OCI-LY3 (cell line): ENCODE results near the gene ZFP69B.

Source experiments
- H2AFZ ChIP-seq: fragments of 200-600, 300-600 bp; shearing (Covaris generic); 2 replicates; pipeline ENCODE4 v1.6.0; 2014; ENCODE audit warnings: antibody characterized with exemption, low read depth, low read length
- H3K27ac ChIP-seq: fragments of 200-600, 300-600 bp; sonication (generic); 2 replicates; pipeline ENCODE4 v1.5.1; 2014; ENCODE audit warnings: mild to moderate bottlenecking, low read length, moderate library complexity, mixed read lengths
- H3K27me3 ChIP-seq: fragments of 200-600, 300-600 bp; sonication (generic); 2 replicates; pipeline ENCODE4 v1.6.1; 2014; ENCODE audit warnings: low read depth, low read length, mixed read lengths
- H3K36me3 ChIP-seq: fragments of 200-600, 300-600 bp; sonication (generic); replicated peaks from 2 replicates; pipeline ENCODE3; 2014; ENCODE audit warnings: low read depth, low read length, mixed read lengths
- H3K4me1 ChIP-seq: fragments of 300-600, 200-600 bp; sonication (generic); 2 replicates; pipeline ENCODE4 v1.6.1; 2014; ENCODE audit warnings: low read length, mixed read lengths
- H3K4me2 ChIP-seq: fragments of 200-600, 300-600 bp; sonication (generic); 2 replicates; pipeline ENCODE4 v1.6.1; 2014; ENCODE audit warnings: low read length, mixed read lengths
- H3K4me3 ChIP-seq: fragments of 300-600, 200-600 bp; sonication (generic); 2 replicates; pipeline ENCODE4 v1.5.1; 2014; ENCODE audit warnings: antibody characterized with exemption, mild to moderate bottlenecking, low read length, moderate library complexity
- H3K79me2 ChIP-seq: fragments of 300-600, 200-600 bp; shearing (Covaris generic); 2 replicates; pipeline ENCODE4 v1.6.1; 2014; ENCODE audit warnings: mild to moderate bottlenecking, low read length, mixed read lengths
- H3K9ac ChIP-seq: fragments of 300-600, 200-600 bp; shearing (Covaris generic); 2 replicates; pipeline ENCODE4 v1.6.0; 2014; ENCODE audit warnings: mild to moderate bottlenecking, low read length, moderate library complexity
- H3K9me3 ChIP-seq: fragments of 200-600, 300-600 bp; shearing (Covaris generic); 2 replicates; pipeline ENCODE4 v1.6.1; 2014; ENCODE audit warnings: low read length, mixed read lengths; ENCODE audit not compliant: insufficient read depth
- H4K20me1 ChIP-seq: fragments of 200-600, 300-600 bp; sonication (generic); 2 replicates; pipeline ENCODE4 v1.6.1; 2016; ENCODE audit warnings: low read length, mixed read lengths; ENCODE audit not compliant: insufficient read depth
- CTCF ChIP-seq: fragments of 200-600, 300-600 bp; sonication (generic); IDR thresholded peaks from 2 replicates; pipeline ENCODE4 v1.5.1; 2014; ENCODE audit warnings: antibody characterized with exemption, low read length, low read depth
- EZH2phosphoT487 ChIP-seq: fragments of 200-600 bp; shearing (Covaris generic); IDR thresholded peaks from 2 replicates; pipeline ENCODE4 v1.6.1; 2018; ENCODE audit warnings: antibody characterized with exemption, mixed run types, low read depth

The ZFP69B gene

GRCh38 chr1:40451238-40451585, 936 bp downstream of the ZFP69B start:
- H3K27ac ChIP-seq = no peak overlapping the region
- H3K4me2 ChIP-seq = no peak overlapping the region
- peaks cover 32% of the 10 kb centered on the region for H3K36me3 ChIP-seq
- H3K4me1 ChIP-seq = no peaks in the 10 kb centered on the region
- no peaks in the 10 kb centered on the region for H3K79me2 ChIP-seq
- no peak overlapping the region for H3K9ac ChIP-seq
- peaks cover 12% of the 10 kb centered on the region; the same call in 1 of the 2 replicates for H3K9me3 ChIP-seq
- H2AFZ ChIP-seq = no peak overlapping the region
- H4K20me1 ChIP-seq = no peaks in the 10 kb centered on the region
- TF ChIP-seq CTCF (no peak), EZH2phosphoT487 (no peak)
- no peak overlapping the region for H3K4me3 ChIP-seq
- no peaks in the 10 kb centered on the region for H3K27me3 ChIP-seq

DNA sequence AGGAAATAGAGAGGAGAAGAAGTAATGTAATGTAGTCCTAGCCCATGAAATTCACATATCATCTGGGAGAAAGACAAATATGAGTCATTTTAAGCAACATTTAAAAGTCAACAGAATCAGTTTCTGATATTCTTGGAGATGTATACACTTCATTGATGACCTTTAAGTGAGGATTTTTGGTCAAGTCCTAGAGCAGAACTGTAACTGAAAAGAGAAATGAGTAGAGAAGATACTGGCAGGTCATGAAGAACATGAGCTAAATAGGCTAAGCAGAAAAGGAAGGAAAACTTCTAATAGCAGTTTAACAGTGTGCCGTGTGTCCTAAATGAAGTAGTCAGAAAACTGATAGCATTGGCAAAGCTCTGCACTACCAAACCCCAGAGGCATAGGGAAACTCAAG, 4.6 kb downstream of the ZFP69B start:
- H3K4me1 ChIP-seq = no peaks in the 10 kb centered on the region
- H3K27ac ChIP-seq = no peak overlapping the region
- no peaks in the 10 kb centered on the region for H3K27me3 ChIP-seq
- H3K4me3 ChIP-seq = no peak overlapping the region
- no peak for TF ChIP-seq CTCF
- TF ChIP-seq EZH2phosphoT487 = no peak
- no peak overlapping the region for H2AFZ ChIP-seq
- no peak overlapping the region for H3K4me2 ChIP-seq
- H3K9ac ChIP-seq = no peak overlapping the region
- peaks cover 50% of the 10 kb centered on the region for H3K36me3 ChIP-seq
- no peaks in the 10 kb centered on the region for H3K79me2 ChIP-seq
- H3K9me3 ChIP-seq = peaks cover 31% of the 10 kb centered on the region; the same call in 1 of the 2 replicates
- no peaks in the 10 kb centered on the region for H4K20me1 ChIP-seq

DNA sequence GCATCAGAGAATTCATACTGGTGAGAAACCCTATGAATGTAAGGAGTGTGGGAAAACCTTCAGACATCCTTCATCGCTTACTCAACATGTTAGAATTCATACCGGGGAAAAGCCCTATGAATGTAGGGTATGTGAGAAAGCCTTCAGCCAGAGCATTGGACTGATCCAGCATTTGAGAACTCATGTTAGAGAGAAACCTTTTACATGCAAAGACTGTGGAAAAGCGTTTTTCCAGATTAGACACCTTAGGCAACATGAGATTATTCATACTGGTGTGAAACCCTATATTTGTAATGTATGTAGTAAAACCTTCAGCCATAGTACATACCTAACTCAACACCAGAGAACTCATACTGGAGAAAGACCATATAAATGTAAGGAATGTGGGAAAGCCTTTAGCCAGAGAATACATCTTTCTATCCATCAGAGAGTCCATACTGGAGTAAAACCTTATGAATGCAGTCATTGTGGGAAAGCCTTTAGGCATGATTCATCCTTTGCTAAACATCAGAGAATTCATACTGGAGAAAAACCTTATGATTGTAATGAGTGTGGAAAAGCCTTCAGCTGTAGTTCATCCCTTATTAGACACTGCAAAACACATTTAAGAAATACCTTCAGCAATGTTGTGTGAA, 12.8 kb downstream of the ZFP69B start:
- Histone ChIP-seq H2AFZ (no peak overlapping the region), H3K9me3 (peaks cover 56% of the 10 kb centered on the region), H3K4me3 (no peak overlapping the region), H3K4me2 (no peak overlapping the region), H3K27me3 (no peaks in the 10 kb centered on the region), H3K4me1 (no peaks in the 10 kb centered on the region), H4K20me1 (no peaks in the 10 kb centered on the region), H3K79me2 (no peaks in the 10 kb centered on the region), H3K27ac (no peak overlapping the region), H3K9ac (no peak overlapping the region), H3K36me3 (peaks cover 69% of the 10 kb centered on the region)
- TF ChIP-seq EZH2phosphoT487 (no peak), CTCF (no peak)

DNA sequence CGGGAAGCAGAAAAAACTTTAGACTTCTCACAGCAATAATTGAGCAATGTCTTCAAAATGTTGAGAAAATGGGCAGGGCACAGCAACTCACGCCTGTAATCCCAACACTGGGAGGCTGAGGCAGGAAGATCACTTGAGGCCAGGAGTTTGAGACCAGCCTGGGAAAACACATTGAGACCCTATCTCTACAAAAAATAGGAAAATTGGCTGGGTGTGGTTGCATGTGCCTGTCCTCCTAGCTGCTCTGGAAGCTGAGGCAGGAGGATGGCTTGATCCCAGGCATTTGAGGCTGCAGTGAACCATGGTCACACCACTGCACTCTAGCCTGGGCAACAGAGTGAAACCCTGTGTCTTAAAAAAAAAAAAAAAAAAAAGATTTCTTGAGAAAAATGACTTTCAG, 19.1 kb downstream of the ZFP69B start:
- Histone ChIP-seq H3K4me2 (no peak overlapping the region), H3K9ac (no peak overlapping the region), H3K4me1 (no peaks in the 10 kb centered on the region), H2AFZ (no peak overlapping the region), H3K27ac (no peak overlapping the region), H3K27me3 (no peaks in the 10 kb centered on the region), H3K79me2 (no peaks in the 10 kb centered on the region), H3K36me3 (peaks cover 44% of the 10 kb centered on the region), H3K9me3 (peaks cover 28% of the 10 kb centered on the region; the same call in 1 of the 2 replicates), H3K4me3 (no peak overlapping the region), H4K20me1 (no peaks in the 10 kb centered on the region)
- TF ChIP-seq CTCF (no peak), EZH2phosphoT487 (no peak)
